MM.1S (cell line): ENCODE measurements around the gene NCKAP5.

ENCODE experiments used
- DNase-seq: peaks from one replicate; pipeline ENCODE4 v3.0.0-alpha.2; 2015
- H2AFZ ChIP-seq: fragments of 300-600 bp; sonication (generic); 2 replicates; pipeline ENCODE4 v1.6.0; 2016; ENCODE audit warnings: antibody characterized with exemption, low read length
- H3F3A ChIP-seq: fragments of 300-600 bp; sonication (generic); 2 replicates; pipeline ENCODE4 v1.6.1; 2016; ENCODE audit warnings: mild to moderate bottlenecking, antibody characterized with exemption, low read length, moderate library complexity, mixed read lengths; ENCODE audit not compliant: insufficient read depth
- H3K27ac ChIP-seq: fragments of 300-600 bp; sonication (generic); 2 replicates; pipeline ENCODE4 v1.5.1; 2016; ENCODE audit warnings: mild to moderate bottlenecking, low read length
- H3K27me3 ChIP-seq: fragments of 300-600 bp; sonication (generic); replicated peaks from 2 replicates; pipeline ENCODE4 v1.6.0; 2016; ENCODE audit warnings: low read length; ENCODE audit not compliant: insufficient read depth
- H3K36me3 ChIP-seq: fragments of 300-600 bp; sonication (generic); replicated peaks from 2 replicates; pipeline ENCODE4 v1.6.1; 2016; ENCODE audit warnings: mild to moderate bottlenecking, low read length, mixed read lengths; ENCODE audit not compliant: insufficient read depth
- H3K4me1 ChIP-seq: fragments of 300-600 bp; sonication (generic); 2 replicates; pipeline ENCODE4 v1.6.1; 2016; ENCODE audit warnings: low read length, mixed read lengths
- H3K4me2 ChIP-seq: fragments of 300-600 bp; sonication (generic); 2 replicates; pipeline ENCODE4 v1.6.0; 2016; ENCODE audit warnings: low read depth, low read length
- H3K4me3 ChIP-seq: fragments of 300-600 bp; sonication (generic); 2 replicates; pipeline ENCODE4 v1.5.1; 2016; ENCODE audit warnings: low read length, mixed read lengths
- H3K79me2 ChIP-seq: fragments of 300-600 bp; sonication (generic); 2 replicates; pipeline ENCODE4 v1.6.1; 2016; ENCODE audit warnings: mixed run types, low read length, mixed read lengths
- H3K9ac ChIP-seq: fragments of 300-600 bp; sonication (generic); 2 replicates; pipeline ENCODE4 v1.6.1; 2016; ENCODE audit warnings: low read length, mixed read lengths
- H3K9me2 ChIP-seq: fragments of 300-600 bp; sonication (generic); replicated peaks from 2 replicates; pipeline ENCODE4 v1.6.1; 2016; ENCODE audit warnings: mild to moderate bottlenecking, low read length, mixed read lengths; ENCODE audit not compliant: insufficient read depth
- H3K9me3 ChIP-seq: fragments of 300-600 bp; sonication (generic); replicated peaks from 2 replicates; pipeline ENCODE4 v1.6.1; 2016; ENCODE audit warnings: mild to moderate bottlenecking, low read length, mixed read lengths; ENCODE audit not compliant: insufficient read depth
- H4K20me1 ChIP-seq: fragments of 300-600 bp; sonication (generic); 2 replicates; pipeline ENCODE4 v1.6.1; 2016; ENCODE audit warnings: mild to moderate bottlenecking, low read length, moderate library complexity, mixed read lengths; ENCODE audit not compliant: insufficient read depth
- CTCF ChIP-seq: fragments of 300-600 bp; sonication (generic); IDR thresholded peaks from 2 replicates; pipeline ENCODE4 v1.5.1; 2016; ENCODE audit warnings: antibody characterized with exemption, low read length, mixed read lengths
- EZH2 ChIP-seq: fragments of 300-600 bp; sonication (generic); optimal IDR thresholded peaks from 2 replicates; pipeline ENCODE3; 2017; ENCODE audit warnings: low read depth, mild to moderate bottlenecking, antibody characterized with exemption, low read length, mixed read lengths
- EZH2phosphoT487 ChIP-seq: fragments of 300-600 bp; sonication (generic); IDR thresholded peaks from 2 replicates; pipeline ENCODE4 v1.6.1; 2018; ENCODE audit warnings: antibody characterized with exemption, low read length

The NCKAP5 gene

GRCh38 chr2:132721938-132722337 is 846.3 kb downstream of the NCKAP5 start:
- H3K27ac ChIP-seq = no peak overlapping the region
- H2AFZ ChIP-seq = no peak overlapping the region
- H3K4me3 ChIP-seq = no peak overlapping the region
- DNase-seq = no peak
- H3K4me1 ChIP-seq = no peaks in the 10 kb centered on the region
- H3K9me2 ChIP-seq = no peaks in the 10 kb centered on the region
- H3K4me2 ChIP-seq = no peak overlapping the region
- TF ChIP-seq CTCF (no peak), EZH2 (no peak)
- no peak overlapping the region for H3K9ac ChIP-seq
- no peaks in the 10 kb centered on the region for H4K20me1 ChIP-seq
- no peaks in the 10 kb centered on the region for H3F3A ChIP-seq
- H3K27me3 ChIP-seq = no peaks in the 10 kb centered on the region
- H3K79me2 ChIP-seq = no peaks in the 10 kb centered on the region
- no peaks in the 10 kb centered on the region for H3K9me3 ChIP-seq
- no peaks in the 10 kb centered on the region for H3K36me3 ChIP-seq

GRCh38 chr2:132720393-132720792 is 847.9 kb downstream of the NCKAP5 start:
- Histone ChIP-seq H3K79me2 (no peaks in the 10 kb centered on the region), H2AFZ (no peak overlapping the region), H3K4me2 (no peak overlapping the region), H3K9me3 (no peaks in the 10 kb centered on the region), H3K27ac (no peak overlapping the region), H3K27me3 (no peaks in the 10 kb centered on the region), H3K4me1 (0 out of 2 replicates have a peak, but pooled peaks cover 2% of the 10 kb centered on the region), H3F3A (no peaks in the 10 kb centered on the region), H3K9ac (no peak overlapping the region), H3K36me3 (no peaks in the 10 kb centered on the region), H4K20me1 (no peaks in the 10 kb centered on the region), H3K9me2 (no peaks in the 10 kb centered on the region), H3K4me3 (no peak overlapping the region)
- no peak for DNase-seq
- no peak for TF ChIP-seq EZH2
- TF ChIP-seq EZH2phosphoT487 = no peak
- no peak for TF ChIP-seq CTCF

- H3K4me2 ChIP-seq = no peak overlapping the region
- no peak overlapping the region for H2AFZ ChIP-seq
- no peak overlapping the region for H3K9ac ChIP-seq
- H3K4me1 ChIP-seq = 0 out of 2 replicates have a peak, but pooled peaks cover 4% of the 10 kb centered on the region
- H3K27ac ChIP-seq = no peak overlapping the region
- H3K9me2 ChIP-seq = no peaks in the 10 kb centered on the region
- no peak for TF ChIP-seq EZH2phosphoT487
- no peak for TF ChIP-seq CTCF
- no peak for TF ChIP-seq EZH2
- H3K4me3 ChIP-seq = no peak overlapping the region
- no peaks in the 10 kb centered on the region for H3K79me2 ChIP-seq
- no peaks in the 10 kb centered on the region for H3F3A ChIP-seq
- no peaks in the 10 kb centered on the region for H3K9me3 ChIP-seq
- no peaks in the 10 kb centered on the region for H3K27me3 ChIP-seq
- no peaks in the 10 kb centered on the region for H4K20me1 ChIP-seq
- no peak for DNase-seq
- no peaks in the 10 kb centered on the region for H3K36me3 ChIP-seq
Measured at GRCh38 chr2:132719480-132719879, 848.8 kb downstream of the NCKAP5 start.

DNA sequence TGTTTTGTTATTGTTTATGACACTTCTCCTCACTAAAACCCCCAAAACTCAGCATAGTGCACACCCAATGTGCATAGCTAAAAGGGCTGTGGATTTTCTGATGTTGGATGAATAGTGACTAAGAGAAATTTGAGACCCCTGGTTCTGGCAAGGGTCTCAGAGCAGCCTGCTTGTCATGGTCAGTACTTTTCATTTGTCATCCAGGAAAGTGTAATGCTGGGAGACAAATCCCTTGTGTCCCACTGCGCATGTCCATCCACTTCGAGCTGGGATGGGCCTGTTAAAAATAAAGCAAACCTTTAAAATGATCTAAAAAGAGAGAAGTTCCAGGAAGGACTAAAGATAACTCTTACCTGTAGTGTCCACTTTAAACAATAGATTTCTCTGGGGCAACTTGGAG is 851.3 kb downstream of the NCKAP5 start:
- Histone ChIP-seq H3K79me2 (no peaks in the 10 kb centered on the region), H3K36me3 (no peaks in the 10 kb centered on the region), H4K20me1 (no peaks in the 10 kb centered on the region), H3K27ac (no peak overlapping the region), H3K9ac (no peak overlapping the region), H3K9me2 (no peaks in the 10 kb centered on the region), H3K4me1 (0 out of 2 replicates have a peak, but pooled peaks cover 4% of the 10 kb centered on the region), H3K27me3 (no peaks in the 10 kb centered on the region), H2AFZ (no peak overlapping the region), H3K9me3 (no peaks in the 10 kb centered on the region), H3K4me3 (no peak overlapping the region), H3F3A (no peaks in the 10 kb centered on the region), H3K4me2 (no peak overlapping the region)
- no peak for TF ChIP-seq EZH2
- TF ChIP-seq EZH2phosphoT487 = no peak
- TF ChIP-seq CTCF = no peak
- no peak for DNase-seq
